ENCODE data around the gene NACC2.

GRCh38 chr9:136042541-136042940 is 52.5 kb downstream of the NACC2 start:
- TF ChIP-seq CTCF (IDR thresholded peaks at IDR 0.05), result no peak
- no peak for TF ChIP-seq EZH2 (IDR thresholded peaks at IDR 0.05; ENCODE audit: borderline replicate concordance, insufficient read depth, low read depth, low read length, poor library complexity, severe bottlenecking)
